ENCODE measurements around the gene GARIN5B.
A peak's percentile ranks its signal among the peaks of the same experiment; 100 is the strongest.

Gene GARIN5B

GRCh38 chr19:55387736-55388497 is 24.9 kb upstream of the GARIN5B start:
- DNase-seq: no peak

- no peak for DNase-seq
These were observed 23.5 kb upstream of the GARIN5B start for GRCh38 chr19:55386493-55386971.

GRCh38 chr19:55385724-55386492 is 22.8 kb upstream of the GARIN5B start, which contains the start of gene RPL28:
TSS of gene RPL28 (plus strand) at chr19:55385932. CDS start at chr19:55386358, 426 bp downstream.
- DNase-seq: peak; percentile 97

- DNase-seq: peak; percentile 93
These were observed 22.1 kb upstream of the GARIN5B start for GRCh38 chr19:55384920-55385723.

- no peak for DNase-seq
These were observed 21.3 kb upstream of the GARIN5B start, which contains the start of gene TMEM238 for GRCh38 chr19:55384131-55384919. TSS of gene TMEM238 (minus strand) at chr19:55384292. CDS start at chr19:55384259, 33 bp downstream.

- no peak for DNase-seq
These were observed 20.4 kb upstream of the GARIN5B start for GRCh38 chr19:55383279-55384130.

- no peak for DNase-seq
These were observed 19.5 kb upstream of the GARIN5B start for GRCh38 chr19:55382522-55383054.

- no peak for DNase-seq
These were observed 19.0 kb upstream of the GARIN5B start for GRCh38 chr19:55382013-55382412.

GRCh38 chr19:55379174-55379573 is 16.1 kb upstream of the GARIN5B start:
- DNase-seq: no peak

GRCh38 chr19:55377356-55378131 is 14.5 kb upstream of the GARIN5B start:
- no peak for DNase-seq

GRCh38 chr19:55376241-55376933 is 13.3 kb upstream of the GARIN5B start, which contains the start of gene TMEM190:
TSS of gene TMEM190 (plus strand) at chr19:55376826. CDS start at chr19:55376854, 28 bp downstream.
- no peak for DNase-seq

- DNase-seq: no peak
These were observed 11.1 kb upstream of the GARIN5B start for GRCh38 chr19:55373993-55374757.

GRCh38 chr19:55373306-55373992 is 10.4 kb upstream of the GARIN5B start:
- no peak for DNase-seq

- no peak for DNase-seq
These were observed 9.4 kb upstream of the GARIN5B start for GRCh38 chr19:55372316-55373081.

GRCh38 chr19:55370305-55370988 is 7.4 kb upstream of the GARIN5B start, which contains the start of gene IL11:
TSS of gene IL11 (minus strand) at chr19:55370463. CDS start at chr19:55370310, 153 bp downstream.
- DNase-seq: no peak

- DNase-seq: no peak
These were observed 6.7 kb upstream of the GARIN5B start for GRCh38 chr19:55369653-55370304.
